Activated CD4-positive, alpha-beta T cell treated with anti-CD3 and anti-CD28 coated beads, Interleukin-2, amount 50 U/mL, for 24 hours (primary cell): Measurements from ENCODE around the gene UNC5C.
A peak's percentile ranks its signal among the peaks of the same experiment; 100 is the strongest.
"Not testable (repeated sequence)": the region's sequence is repeated elsewhere in the genome, so short reads cannot be mapped to it uniquely, and the experiment has no call there.

ENCODE experiments used
- DNase-seq, 2 donors: peaks; one replicate each; pipeline ENCODE4 v3.0.0-alpha.2; 2020; ENCODE audit warnings: low read depth in 1 of 2, low spot score in 1 of 2

Gene UNC5C

DNA sequence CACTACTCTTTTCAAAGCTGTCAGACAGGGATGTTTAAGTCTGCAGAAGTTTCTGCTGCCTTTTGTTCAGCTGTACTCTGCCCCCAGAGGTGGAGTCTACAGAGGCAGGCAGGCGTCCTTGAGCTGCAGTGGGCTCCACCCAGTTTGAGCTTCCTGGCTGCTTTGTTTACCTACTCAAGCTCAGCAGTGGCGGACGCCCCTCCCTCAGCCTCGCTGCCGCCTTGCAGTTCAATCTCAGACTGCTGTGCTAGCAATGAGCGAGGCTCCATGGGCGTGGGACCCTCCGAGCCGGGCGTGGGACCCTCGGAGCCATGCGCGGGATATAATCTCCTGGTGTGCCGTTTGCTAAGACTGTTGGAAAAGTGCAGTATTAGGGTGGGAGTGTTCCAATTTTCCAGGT lies 409.3 kb downstream of the UNC5C start:
- not testable (repeated sequence) for DNase-seq

DNA sequence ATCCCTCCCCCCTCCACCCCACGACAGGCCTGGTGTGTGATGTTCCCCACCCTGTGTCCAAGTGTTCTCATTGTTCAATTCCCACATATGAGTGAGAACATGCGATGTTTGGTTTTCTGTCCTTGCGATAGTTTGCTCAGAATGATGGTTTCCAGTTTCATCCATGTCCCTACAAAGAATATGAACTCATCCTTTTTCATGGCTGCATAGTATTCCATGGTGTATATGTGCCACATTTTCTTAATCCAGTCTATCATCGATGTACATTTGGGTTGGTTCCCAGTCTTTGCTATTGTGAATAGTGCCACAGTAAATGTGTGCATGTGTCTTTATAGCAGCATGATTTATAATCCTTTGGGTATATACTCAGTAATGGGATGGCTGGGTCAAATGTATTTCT lies 414.8 kb downstream of the UNC5C start:
- DNase-seq: not testable (repeated sequence)

DNA sequence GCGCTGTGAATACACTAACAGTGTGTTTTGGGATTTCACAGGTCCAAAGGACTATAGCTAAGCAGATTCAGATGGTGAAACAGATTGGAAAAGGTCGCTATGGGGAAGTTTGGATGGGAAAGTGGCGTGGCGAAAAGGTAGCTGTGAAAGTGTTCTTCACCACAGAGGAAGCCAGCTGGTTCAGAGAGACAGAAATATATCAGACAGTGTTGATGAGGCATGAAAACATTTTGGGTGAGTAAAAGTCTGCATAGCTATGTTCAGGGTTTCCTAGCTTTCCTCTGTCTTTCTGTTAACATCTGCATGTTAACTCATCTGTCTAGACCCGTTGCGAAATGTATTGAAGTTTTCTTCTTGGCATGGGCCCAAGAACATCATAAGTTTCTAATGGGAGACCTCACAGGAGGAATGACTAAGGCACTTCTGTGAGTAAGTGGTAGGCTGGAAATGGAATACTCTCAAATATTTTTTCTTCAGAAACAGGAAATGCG lies 418.9 kb downstream of the UNC5C start:
- peak in 1 of 2 donors; percentile 10 for DNase-seq

DNA sequence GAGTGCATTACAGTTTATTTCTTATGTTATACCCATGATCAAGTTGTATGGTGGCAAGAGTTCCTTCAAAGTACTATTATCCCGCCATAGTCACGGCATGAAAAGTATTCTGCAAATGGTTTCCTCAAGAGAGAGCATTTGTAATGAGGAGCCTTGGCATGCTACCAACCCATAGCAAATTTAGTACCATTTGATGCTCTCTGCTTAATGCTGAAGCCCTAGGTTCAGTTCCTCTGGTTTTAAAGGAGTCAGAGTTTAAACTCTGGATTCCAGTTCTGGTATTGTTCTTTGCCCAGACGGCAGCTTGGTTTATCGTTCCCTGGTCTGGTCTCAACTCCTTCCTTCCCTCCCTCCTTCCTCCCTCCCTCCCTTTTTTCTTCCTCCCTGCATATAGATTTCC lies 419.7 kb downstream of the UNC5C start:
- no peak for DNase-seq

DNA sequence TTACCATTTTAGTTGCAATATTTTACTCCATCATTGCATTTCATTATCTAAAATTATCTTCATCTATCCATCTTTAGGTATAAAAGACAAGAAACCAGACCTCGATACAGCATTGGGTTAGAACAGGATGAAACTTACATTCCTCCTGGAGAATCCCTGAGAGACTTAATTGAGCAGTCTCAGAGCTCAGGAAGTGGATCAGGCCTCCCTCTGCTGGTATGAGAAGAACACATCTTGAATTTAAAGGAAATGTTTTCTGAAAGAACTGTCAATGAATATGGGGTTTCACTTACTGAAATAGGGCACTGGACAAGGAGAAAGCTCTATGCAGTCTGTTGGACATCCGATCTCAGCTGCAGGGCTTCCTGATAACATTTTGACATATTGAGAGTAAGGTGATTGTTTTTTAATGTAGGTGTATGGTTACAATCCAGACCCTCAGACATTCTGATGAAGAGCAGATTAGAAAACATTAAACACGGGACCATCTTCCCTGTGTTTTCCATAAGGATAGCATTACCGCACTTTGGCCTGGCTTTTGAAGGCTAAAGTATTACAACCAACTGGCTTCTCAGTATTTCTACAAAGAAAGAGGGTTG lies 423.8 kb downstream of the UNC5C start:
- no peak for DNase-seq

DNA sequence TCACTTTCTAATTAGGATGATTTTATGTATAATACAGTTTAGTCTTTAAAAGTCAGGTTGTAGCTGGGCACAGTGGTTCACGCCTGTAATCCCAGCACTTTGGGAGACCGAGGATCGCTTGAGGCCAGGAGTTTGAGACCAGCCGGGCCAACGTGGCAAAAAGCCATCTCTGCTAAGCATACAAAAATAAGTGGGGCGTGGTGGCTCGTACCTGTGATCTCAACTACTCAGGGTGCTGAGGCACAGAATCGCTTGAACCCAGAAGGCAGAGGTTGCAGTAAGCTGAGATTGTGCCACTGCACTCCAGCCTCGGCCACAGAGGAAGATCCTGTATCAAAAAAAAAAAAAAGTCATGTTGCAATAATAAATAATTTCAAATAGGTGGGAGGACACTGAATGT lies 426.8 kb downstream of the UNC5C start:
- DNase-seq: no peak

DNA sequence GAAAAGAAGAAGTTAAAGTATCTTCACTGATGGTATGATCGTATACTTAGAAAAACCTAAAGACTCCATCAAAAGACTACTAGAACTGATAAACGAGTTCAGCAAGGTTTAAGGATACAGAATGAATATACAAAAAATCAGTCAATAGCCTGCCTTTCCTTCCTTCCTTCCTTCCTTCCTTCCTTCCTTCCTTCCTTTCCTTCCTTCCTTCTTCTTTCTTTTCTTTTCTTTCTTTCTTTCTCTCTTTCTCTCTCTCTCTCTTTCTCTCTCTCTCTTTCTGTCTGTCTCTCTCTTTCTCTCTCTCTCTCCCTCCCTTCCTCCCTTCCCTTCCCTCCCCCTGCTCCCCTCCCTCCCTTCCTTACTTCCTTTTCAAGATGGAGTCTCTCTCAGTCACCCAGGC lies 428.3 kb downstream of the UNC5C start:
- DNase-seq: no peak

DNA sequence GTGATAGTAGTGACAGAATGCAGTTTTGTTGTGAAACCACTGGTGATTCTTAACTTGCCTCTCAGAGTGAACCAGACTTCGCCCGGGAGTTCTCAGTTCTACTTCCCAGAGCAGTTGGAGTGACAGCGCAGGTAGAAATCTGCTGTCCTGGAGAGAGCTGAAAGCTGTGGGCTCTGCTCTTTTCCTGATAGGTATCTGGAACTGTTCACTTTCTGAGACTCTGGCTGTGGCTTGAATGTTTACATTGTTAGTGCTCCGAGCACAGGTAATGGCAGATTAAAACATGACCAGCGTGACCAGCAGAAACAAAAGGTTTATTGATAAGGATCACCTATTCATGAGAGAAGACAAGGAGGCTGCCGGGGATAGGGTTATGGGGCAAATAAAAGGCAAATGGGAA lies 430.3 kb downstream of the UNC5C start:
- no peak for DNase-seq

DNA sequence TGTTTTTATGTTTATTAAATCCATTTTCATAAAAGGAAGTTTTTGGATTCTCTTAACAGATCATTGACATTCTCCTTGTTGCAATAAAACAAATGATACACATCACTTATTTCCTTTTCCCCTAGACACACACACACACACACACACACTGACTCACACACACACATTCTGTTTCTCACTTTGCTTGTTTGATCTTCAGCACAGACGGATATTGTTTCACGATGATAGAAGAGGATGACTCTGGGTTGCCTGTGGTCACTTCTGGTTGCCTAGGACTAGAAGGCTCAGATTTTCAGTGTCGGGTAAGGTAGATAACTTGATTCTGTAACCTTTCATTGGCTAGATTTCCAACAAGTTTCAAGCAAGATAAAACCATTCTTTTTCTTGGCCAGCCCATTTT lies 434.3 kb downstream of the UNC5C start:
- no peak for DNase-seq
